Stimulated activated CD8-positive, alpha-beta memory T cell treated with anti-CD3 and anti-CD28 coated beads, Interleukin-12 subunit alpha, Interleukin-12 subunit beta, amount 100 ng/mL, for 24 hours (primary cell): ENCODE measurements around the gene RASA1.
"Not testable (repeated sequence)": the region's sequence is repeated elsewhere in the genome, so short reads cannot be mapped to it uniquely, and the experiment has no call there.

Experiments
- DNase-seq: peaks from one replicate; pipeline ENCODE4 v3.0.0-alpha.2; 2020; ENCODE audit errors: extremely low read depth

RASA1 gene

DNA sequence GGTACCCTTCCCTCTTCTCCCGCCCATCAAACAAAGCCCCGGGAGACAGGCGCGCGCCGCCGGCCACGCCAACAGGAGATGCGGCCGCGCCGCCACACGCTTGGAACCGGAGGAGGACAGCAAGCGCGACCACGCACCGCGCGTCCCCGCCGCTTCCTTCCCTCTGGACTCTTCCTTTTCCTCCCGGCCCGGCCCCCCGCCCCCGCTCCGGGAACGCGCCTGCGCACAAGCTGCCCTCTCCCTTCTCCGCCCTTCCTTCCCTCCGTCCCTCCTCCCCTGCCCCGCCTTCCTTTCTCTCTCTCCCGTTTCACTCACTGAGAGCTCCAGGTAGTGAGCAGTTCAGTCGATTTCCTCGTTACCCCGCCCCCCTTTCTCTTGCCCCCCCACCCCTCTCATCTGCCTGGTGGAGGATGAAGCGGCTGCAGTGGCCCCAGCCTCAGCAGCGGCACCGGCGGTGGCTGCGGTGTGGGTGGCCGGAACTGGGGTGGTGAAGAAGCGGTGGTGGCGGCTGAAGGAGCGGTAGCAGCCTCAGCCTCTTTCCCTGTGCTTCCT, at the start of gene RASA1:
Gene RASA1 (plus strand): TSS at position 310 of the 552 bp plus-strand sequence. CDS start 569 bp downstream, outside the sequence.
- peak; percentile 69 for DNase-seq

DNA sequence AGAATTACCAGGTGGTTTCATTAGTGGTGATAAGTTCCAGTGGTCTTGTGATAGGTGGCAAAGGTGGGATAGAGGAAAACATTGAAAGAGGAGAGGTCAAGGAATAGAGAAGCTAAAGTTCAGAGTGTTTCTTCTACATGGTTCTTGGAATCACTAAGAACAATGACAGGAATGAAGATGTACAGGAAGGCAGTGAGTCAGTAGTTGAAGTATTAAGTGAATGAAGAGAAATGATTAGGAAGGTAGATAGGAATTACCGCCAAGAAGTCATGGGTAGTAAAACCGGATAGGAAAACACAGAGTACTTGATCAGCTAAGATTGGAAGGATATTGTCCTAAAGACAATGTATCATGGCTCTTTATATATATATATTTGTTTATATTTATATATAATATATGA, 37.9 kb upstream of the RASA1 start:
- no peak for DNase-seq

DNA sequence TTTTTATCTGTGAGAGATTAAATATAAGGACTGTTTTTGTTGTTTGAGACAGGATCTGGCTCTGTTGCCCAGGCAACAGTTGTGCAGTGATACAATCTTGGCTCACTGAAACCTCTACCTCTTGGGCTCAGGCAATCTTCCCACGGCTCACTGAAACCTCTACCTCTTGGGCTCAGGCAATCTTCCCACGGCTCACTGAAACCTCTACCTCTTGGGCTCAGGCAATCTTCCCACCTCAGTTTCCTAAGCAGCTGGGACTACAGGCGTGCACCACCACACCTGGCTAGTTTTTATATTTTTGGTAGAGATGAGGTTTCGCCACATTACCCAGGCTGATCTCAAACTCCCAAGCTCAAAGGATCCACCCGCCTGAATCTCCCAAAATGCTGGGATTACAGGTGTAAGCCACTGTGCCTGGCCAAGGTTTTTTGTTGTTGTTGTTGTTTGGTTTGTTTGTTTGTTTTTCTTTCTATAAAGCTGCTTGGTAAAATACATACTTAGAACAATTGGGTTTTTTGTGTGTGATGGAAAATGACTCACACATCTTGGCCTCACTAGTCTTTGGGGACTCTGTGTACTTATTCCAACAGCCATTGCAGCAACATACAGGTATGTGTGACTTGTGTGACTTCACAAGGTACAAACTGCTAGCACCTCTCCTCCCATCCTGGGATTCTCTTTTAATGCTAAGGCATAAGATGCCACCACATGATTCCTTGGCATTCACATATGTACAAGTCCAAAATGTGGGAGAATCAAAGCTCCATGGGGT, 36.5 kb upstream of the RASA1 start:
- DNase-seq = no peak

DNA sequence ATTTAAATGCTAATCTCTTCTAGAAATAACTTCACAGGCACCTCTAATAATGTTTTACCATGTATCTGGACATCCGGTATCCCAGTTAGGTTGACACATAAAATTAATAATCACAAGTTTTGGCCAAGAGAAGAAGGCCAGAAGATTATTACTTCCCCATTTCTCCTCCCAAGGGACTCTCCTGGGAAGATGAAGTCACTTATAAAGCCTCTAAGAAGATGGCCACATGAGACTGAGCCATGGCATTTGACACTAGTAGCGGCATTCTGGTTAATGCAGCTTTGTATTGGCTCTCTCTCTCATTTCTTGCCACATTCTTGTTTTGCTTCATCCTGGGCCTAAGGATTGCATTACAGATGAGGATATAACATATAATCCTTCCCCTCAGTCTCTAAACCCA, 34.5 kb upstream of the RASA1 start:
- DNase-seq = no peak

DNA sequence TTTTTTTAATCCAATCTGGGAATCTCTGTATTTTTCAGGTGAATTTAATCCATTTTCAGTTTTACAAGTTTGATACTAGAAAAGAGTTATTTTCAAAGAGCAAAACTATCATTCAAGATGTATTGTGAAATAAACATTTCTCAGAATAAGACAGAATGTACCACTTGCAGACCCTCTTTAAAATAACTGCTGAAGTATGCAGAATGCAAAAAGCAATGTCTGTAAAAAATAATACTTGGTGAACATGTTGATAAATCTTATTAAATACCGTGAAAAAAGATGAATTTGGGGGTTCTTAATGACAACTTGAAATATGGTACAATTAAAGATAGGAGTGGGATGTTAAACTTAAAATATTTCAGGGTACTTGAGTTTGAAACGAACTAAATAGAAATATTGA, 26.1 kb upstream of the RASA1 start:
- no peak for DNase-seq

DNA sequence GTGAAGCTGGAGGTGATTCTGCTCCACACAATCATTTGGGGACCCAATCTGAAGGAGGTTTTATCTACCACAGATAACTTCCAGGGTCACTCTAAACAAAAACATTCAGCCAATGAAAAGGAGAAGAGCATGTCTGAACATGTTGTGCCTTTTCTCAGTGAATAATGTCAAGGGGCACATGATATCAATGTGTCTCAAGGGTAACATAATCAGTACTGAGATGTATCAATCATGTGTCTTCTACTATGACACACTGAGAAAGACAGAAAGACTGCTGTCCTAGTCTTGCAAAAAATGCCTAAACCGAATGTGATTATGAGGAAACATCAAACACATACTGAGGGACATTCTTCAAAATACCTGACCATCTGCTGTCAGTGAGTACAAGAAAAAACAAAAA, 25.4 kb upstream of the RASA1 start:
- no peak for DNase-seq

DNA sequence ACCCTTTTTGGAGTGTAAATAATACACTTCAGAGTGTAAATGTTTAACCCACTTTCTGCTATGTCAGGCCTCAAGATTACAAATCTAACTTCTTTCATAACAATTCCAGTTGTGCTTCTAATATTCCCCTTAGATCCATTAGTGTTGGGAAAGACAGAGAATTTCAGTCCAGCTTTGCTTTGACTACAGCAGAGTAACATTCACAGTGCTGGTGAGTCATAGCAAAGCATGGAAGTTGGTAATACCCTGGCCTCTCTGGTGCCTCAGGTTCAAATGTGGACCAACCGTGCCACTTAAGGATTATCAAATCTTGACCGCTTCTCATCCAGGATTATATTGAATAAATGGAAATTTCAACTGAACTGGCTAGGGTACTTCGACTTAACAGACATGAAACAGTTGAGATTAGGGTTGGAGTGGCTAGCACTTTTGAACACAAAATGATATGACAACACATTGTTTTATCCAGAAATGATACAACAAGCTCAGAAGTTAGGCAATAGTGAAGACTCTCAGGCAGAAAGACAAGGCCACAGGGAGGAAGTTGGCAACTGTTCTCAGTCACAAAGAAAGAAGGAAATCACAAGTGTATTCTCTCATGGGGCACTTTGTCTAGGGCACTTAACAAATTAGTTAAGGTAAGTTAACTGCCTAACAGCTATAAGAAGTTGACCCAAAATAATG, 24.4 kb upstream of the RASA1 start:
- DNase-seq = no peak

DNA sequence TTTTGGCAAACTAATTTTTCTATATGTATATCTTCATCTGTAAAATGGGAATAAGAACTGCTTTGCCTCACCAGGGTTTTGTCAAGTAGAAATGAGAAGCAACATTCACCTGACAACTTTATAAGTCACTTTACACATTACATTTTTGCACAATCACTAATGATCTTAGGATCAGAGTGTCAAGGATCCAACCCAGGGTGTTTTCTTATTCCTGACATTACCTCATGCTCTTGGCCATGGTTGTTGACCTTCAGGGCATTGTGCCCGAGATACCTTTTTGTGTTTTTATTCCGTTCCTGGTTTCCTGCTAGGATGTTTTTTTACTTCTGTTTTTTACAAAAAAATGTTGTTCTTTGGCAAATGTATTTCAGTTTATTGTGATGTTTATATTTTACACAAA, 22.2 kb upstream of the RASA1 start:
- no peak for DNase-seq

DNA sequence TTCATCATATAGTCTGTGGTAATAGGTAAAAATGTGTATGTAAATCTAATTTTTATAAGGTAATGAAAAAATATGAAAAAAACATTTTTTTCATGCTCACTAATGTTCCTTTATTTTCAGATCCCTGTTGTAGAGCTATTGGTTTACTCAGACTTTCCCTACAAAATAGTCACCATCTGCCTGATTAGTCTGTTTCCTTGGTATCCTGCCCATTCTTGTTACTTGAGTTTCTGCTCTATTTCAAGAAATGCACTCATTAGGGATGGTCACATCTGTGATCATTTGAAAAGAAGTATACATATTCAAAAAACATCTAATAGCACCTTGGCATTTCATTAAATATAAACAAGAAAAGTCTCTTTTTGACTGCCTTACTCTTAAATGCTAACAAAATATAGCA, 21.6 kb upstream of the RASA1 start:
- DNase-seq = no peak

DNA sequence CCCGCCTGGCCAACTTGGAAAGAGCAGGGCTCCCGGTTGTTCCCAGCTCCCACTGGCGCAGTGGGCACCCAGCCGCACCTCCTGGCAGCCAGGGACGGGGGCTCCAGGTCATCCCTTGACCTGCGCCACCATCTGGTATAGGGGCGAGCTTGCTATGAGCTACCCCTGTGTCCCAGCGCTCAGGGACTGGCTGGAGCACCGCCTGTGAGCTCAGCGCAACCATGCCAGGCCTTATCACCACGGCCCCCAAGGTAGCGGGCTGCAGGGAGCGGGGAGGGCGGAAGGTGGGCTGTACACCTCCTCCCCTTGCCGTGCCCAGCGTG, 15.4 kb upstream of the RASA1 start:
- no peak for DNase-seq

DNA sequence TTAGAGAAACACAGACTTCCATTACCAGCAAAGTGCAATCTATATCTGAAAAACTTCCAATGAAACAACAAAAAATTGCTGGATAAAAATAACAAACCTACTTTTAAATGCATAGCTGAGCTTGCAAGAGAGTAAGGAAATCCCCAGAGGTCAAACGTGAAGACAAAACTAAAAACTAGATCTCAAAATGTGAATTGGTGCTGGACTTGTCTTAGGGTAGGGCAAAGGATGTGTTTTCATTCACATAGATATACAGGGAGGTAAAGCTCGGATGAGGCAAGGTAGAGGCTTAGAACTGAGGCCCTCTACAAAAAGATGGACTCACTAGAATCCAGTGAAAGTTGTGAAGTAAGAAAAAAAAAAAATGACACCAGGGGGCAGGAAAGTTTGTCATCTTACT, 13.6 kb upstream of the RASA1 start:
- DNase-seq = no peak

DNA sequence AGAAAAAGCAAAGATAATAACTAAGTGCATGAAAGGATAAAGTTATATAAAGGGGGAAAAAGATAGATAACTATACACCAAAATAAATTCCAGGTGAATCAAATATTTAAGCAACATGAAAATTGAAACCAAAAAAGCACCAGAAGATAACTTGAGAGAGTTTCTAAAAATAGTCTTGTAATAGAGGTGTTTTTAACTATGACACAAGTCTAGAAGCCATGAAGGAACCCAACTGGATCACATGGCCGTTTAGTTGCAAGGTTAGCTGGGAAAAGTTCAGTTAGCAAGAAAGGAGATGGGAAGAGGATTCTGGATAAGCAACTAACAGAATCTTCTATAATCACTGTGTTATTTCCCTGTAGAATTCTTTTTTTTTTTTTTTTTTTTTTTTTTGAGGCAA, 9.2 kb upstream of the RASA1 start:
- no peak for DNase-seq

DNA sequence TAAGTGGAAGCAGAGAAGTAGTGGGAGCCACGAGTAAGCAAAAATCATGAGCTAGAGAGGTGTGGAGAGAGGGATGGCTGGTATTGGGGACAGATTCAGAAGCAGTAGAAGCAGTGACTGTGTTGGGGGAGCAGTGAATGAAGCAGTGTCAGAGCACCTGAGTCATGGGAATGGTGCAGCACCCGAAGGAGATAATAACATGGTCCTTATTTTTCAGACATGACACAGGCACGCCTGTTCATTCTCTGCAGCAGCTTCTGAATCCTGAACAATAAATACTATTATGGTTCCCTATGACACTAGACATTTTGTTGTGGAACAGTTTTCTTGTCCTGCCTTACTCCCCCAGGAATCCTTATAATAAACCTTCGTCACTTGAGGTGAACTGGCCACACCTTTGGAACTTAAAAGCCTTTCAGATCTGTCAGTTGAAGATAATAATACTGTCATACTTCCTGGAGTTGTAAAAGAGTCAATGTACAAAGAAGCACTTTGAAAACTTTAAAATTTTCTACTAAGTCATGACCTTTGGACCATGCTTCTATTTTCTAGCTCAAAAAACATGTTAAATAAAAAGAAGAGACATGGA, 7.0 kb upstream of the RASA1 start:
- no peak for DNase-seq

DNA sequence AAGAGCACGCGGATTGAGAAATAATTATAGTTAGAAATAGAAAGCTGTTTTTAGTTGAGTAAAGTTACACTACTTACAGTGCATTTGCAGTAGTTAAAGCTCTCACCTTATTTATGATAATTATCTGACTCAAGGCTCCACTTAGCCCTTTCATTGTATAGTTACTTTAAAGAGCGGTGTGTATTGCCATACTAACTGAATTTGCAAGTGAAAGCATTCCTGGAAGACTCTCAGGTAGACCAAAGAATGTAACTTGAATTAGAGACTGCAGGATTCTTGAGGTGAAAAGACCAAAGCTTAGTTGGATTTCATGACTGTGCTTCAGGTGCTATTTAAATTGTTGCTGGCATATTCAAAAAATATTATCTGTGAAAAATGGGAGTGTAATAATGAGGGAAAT, 4.2 kb upstream of the RASA1 start:
- no peak for DNase-seq

DNA sequence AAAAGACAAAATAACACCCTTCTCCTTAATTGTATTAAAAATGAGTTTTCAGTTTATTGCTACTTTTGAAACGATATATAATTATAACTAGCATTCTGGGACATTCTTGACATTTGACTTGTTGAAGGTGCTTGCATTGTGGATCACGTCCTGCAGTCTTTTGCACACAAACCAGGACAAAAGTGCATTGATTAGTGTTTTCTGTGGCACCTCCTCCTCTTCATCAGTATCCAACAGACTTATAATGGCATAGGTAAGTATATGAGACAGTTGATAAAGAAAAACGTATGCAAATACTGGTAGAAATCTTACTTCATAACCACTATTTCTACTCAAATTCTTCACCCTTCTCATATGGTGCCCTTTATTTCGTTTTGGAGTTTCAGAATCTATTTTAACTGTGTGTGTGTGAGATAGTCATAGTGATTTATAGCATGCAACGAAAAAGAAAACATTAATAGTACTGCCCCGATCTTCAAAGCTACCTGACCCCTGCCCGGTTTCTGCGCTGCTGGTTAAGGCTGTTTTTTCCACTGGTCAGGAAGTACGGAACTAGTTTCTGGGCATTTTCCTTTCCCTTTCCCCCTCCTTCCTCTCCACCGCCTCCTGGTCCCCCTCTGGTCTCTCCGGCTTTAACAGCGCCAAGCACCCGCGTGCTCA, 639 bp upstream of the RASA1 start:
- no peak for DNase-seq

DNA sequence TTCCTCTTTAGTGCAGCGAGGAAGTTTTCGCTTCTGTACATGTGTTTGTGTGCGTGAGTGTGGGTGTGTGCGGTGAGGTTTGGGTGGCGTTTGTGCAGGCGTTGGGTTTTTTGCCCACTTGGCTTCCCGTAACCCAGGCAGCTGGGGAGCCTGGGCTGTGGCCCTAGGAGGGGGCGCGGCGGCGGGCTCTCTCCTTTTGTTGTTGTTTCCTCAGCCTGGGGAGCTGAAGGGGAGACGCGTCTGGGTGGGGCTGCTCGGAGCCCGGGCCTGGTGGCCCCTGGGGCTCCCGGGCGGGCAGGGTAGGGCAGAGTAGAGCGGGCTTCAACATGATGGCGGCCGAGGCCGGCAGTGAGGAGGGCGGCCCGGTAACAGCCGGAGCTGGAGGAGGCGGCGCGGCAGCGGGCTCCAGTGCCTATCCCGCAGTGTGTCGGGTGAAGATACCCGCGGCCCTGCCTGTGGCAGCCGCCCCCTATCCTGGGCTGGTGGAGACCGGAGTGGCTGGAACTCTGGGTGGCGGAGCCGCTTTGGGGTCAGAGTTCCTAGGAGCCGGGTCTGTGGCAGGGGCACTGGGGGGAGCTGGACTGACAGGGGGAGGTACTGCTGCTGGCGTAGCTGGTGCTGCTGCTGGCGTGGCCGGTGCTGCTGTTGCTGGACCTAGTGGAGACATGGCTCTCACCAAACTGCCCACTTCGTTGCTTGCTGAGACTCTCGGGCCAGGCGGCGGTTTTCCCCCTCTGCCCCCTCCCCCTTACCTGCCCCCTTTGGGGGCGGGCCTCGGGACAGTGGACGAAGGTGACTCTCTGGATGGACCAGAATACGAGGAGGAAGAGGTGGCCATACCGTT, 665 bp downstream of the RASA1 start:
- peak; percentile 50 for DNase-seq

DNA sequence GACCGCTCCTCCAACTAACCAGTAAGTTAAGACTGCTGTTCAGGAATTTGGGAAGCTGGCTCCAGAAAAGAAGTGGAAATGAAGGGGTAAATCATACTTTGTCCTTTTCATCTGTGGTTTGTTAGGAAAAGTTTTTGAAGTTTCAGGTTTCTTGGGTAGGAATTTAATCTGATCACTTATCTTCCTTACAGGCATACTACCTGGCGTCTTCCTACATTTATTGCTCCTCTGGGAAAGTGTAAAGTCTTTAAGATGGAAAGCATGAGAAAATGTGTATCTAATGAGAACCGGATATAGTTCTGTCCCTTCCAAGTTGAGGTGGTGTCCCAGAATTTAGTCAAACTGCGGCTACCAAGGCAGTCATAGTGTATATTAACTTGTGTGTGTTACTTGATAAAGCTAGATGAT, 1.3 kb downstream of the RASA1 start:
- no peak for DNase-seq

DNA sequence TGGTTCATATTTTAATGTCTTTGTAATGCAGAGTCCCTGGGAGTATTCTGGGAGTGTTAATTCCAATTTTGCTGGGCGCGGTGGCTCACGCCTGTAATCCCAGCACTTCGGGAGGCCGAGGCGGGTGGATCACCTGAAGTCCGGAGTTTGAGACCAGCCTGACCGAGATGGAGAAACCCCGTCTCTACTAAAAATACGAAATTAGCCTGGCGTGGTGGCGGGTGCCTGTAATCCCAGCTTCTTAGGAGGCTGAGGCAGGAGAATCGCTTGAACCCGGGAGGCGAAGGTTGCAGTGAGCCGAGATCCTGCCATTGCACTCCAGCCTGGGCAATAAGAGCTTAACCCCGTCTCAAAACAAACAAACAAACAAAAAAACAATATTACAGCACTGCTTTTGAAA, 3.2 kb downstream of the RASA1 start:
- not testable (repeated sequence) for DNase-seq

DNA sequence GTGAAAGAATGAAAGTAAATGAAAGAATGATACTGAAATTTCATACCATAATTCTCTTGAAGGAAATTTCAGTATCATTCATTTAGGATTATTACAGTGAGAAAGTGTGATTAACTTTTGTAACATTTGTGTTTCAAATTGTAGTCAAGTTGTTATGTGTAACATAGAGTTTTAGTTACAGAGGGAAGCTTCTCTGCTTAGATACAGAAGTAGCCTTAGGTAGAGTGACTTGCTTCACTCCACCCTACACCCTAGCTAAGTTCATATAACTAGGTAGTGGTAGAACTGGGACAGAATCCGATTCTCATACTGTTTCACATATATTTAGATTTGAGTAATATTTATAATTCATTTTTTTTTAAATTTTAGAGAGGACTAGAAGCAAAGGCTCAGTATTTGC, 9.0 kb downstream of the RASA1 start:
- no peak for DNase-seq

DNA sequence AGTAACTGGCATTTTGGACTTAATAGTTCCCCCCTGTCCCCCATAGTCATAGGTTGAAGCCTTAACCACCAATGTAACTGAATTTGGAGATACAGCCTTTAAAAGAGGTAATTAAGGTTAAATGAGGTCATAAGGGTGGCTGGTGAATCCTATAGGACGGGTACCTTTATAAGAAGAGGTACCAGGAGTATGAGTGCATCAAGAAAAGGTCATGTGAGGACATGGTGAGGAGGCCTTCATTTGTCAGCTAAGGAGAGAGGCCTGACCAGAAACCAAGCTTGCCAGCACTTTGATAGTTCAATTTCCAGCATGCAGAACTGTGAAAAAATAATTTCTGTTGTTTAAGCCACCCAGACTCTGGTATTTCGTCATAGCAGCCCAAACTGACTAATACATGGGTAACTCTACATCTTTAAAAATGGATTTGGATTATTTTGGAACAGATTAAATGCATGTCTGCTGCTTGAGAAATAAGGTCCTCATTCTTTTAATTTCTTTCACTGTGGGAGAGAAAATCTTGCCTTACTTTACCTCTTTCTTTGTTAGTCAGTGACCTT, 9.7 kb downstream of the RASA1 start:
- no peak for DNase-seq

DNA sequence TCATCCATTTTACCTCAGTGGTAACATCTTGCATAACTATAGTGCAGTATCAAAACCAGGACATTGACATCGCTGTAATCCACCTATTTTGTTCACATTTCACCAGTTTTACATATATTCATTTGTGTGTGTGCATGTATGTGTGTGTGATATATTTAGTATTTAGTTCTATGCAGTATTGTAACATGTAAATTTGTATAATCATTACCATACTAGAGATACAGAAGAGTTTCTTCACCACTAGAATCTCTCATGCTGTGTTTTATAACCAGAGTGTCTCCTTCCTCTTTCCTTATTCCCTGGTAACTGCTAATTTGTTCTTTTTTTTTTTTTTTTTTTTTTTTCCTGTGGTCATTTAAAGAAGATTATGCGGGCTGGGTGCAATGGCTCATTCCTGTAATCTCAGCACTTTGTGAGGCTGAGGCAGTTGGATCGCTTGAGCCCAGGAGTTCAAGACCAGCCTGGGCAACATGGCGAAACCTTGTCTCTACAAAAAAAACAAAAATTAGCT, 11.0 kb downstream of the RASA1 start:
- no peak for DNase-seq
